H1 (cell line): ENCODE results near the gene FAM193A. TPM values are rescaled to one million over a fixed set of nuclear protein-coding genes. Genes with fewer than 3 reads are reported as not detected.

Experiments
- ASH2L ChIP-seq: fragments of 200-600, 300-600 bp; sonication (generic); IDR thresholded peaks from one replicate; pipeline ENCODE4 v1.7.1; 2017; ENCODE audit warnings: low read length
- CEBPB ChIP-seq: IDR thresholded peaks from 2 replicates; pipeline ENCODE4 v1.6.1; 2012; ENCODE audit warnings: low read depth, low read length
- EZH2 ChIP-seq: fragments of 200-600 bp; sonication (generic); IDR thresholded peaks from 2 replicates; pipeline ENCODE4 v1.7.1; 2012; ENCODE audit warnings: low read depth, mild to moderate bottlenecking, moderate library complexity, low read length, inconsistent platforms; ENCODE audit not compliant: severe bottlenecking
- GABPA ChIP-seq: IDR thresholded peaks from 2 replicates; pipeline ENCODE4 v1.6.1; 2011; ENCODE audit warnings: mild to moderate bottlenecking, low read length, moderate library complexity, borderline replicate concordance; ENCODE audit not compliant: insufficient read depth
- GTF2F1 ChIP-seq: IDR thresholded peaks from 2 replicates; pipeline ENCODE4 v1.6.1; 2012; ENCODE audit warnings: low read depth, low read length, improper control_type of control experiment, borderline replicate concordance
- KDM4A ChIP-seq: IDR thresholded peaks from one replicate; pipeline ENCODE4 v1.7.1; 2012; ENCODE audit warnings: low read depth, mild to moderate bottlenecking, moderate library complexity, low read length, inconsistent platforms; ENCODE audit not compliant: severe bottlenecking
- RAD21 ChIP-seq, 2 experiments: IDR thresholded peaks in 1 of 2; conservative IDR thresholded peaks in 1 of 2; 2 replicates each; pipeline ENCODE4 v1.6.1; 2011; ENCODE audit warnings: low read depth in 2 of 2, low read length in 2 of 2, improper control_type of control experiment in 1 of 2, inconsistent platforms in 1 of 2, mild to moderate bottlenecking in 1 of 2, moderate library complexity in 1 of 2
- RNF2 ChIP-seq: fragments of 200-900, 300-1000 bp; sonication (generic); IDR thresholded peaks from 2 replicates; pipeline ENCODE4 v1.7.1; 2016; ENCODE audit warnings: borderline replicate concordance, low read depth, mild to moderate bottlenecking, antibody characterized with exemption, low read length; ENCODE audit not compliant: poor library complexity, severe bottlenecking; ENCODE audit errors: missing control alignments
- RXRA ChIP-seq: IDR thresholded peaks from 2 replicates; pipeline ENCODE4 v1.6.1; 2011; ENCODE audit warnings: low read depth, mild to moderate bottlenecking, low read length, moderate library complexity; ENCODE audit not compliant: insufficient read depth
- TAF1 ChIP-seq: IDR thresholded peaks from 2 replicates; pipeline ENCODE4 v1.6.1; 2011; ENCODE audit warnings: mild to moderate bottlenecking, low read depth, low read length
- polyA plus RNA-seq, 7 experiments: library from polyadenylated mRNA; depleted of rRNA in 3 of 7; stranded (reverse) in 5 of 7; unstranded in 2 of 7; fragments of >200 nt in 5 of 7; fragments of 200-250 nt in 2 of 7; gene quantifications; 1 replicate in 5 of 7; 2 replicates in 1 of 7; 4 replicates in 1 of 7; pipeline versions ENCODE4 v1.2.1 to v1.2.3, GENCODE V29; 2011 to 2013; ENCODE audit warnings: missing spikeins in 2 of 7, mixed read lengths in 2 of 7
- total RNA-seq: library from RNA; stranded (reverse); fragmentation: NEBNext Ultra II Directional; extraction: Animal tissue kit (Norgen Biotek cat#: 25700); gene quantifications from 2 replicates; pipeline ENCODE4 v1.2.1, GENCODE V29; 2021
- TF ChIP-seq, protein P1 (sequence below), 3 experiments: IDR thresholded peaks; 1 replicate in 2 of 3; 2 replicates in 1 of 3; pipeline versions ENCODE4 v1.5.1 to v1.6.1; 2011; ENCODE audit warnings: low read length in 3 of 3, mild to moderate bottlenecking in 3 of 3, inconsistent platforms in 2 of 3, low read depth in 1 of 3, moderate library complexity in 1 of 3; ENCODE audit not compliant: insufficient read depth in 1 of 3; ENCODE audit errors: control extremely low read depth in 1 of 3

The FAM193A gene
- total and polyA plus RNA-seq, 2 of the 8 experiments (the other 6 are each of a cell fraction or from before 2014, with no cell fraction given): 8.7 to 26.2 TPM

DNA sequence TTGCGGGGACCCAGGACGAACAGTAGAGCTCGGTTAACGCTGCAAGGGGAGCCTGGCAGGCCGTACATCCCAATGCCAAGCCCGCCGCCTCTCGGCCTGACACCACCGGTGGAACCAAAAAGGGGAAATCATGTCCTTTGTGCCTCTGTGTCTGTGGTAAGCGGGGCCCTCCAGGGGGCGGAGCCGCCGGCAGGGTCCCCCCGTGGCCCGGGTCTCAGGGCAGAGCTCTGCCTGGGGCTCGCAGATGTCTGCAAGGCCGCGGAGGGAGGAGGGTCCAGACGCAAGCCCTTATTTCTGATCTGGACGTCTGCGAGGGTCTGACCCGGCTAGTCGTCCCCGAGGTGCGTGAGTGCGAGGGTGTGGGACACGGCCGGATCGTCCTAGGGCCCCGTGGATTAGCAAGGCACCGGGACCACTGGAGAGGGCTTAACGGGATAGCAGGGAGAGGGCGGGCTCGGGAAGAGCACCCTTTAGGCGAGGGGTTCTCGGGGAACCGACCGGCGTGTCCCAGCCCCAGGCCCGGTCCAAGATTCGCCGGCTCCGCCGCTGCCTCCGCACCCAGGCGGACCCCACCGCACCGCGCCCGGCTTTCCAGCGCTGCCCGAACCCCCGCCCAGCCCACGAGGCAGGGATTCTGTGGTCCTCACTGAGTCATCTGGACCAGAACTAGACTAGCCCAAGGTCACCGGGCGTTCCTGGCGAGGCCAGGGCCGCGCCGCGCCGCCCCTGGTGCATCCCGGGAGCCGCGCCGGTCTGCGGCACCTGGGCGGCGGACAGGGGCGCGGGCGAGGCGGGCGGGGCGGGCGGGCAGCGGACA is 863 bp upstream of the FAM193A start (continued):
- TF ChIP-seq TAF1 (peak; percentile 40; the same call in 1 of the 2 replicates), CEBPB (no peak), GTF2F1 (no peak), RNF2 (no peak), RXRA (no peak), GABPA (no peak; the same call in 1 of the 2 replicates), ASH2L (peak; percentile 41), KDM4A (peak; percentile 79), RAD21 (IDR thresholded peaks at IDR 0.05 in 1 of 2, conservative IDR thresholded peaks at IDR 0.05 in 1 of 2; ENCODE audit: low read depth in 2 of 2, low read length in 2 of 2) (peak; percentile 21 to 42; a peak in 3 of 4 replicates), EZH2 (no peak)
- TF ChIP-seq, protein P1, sequence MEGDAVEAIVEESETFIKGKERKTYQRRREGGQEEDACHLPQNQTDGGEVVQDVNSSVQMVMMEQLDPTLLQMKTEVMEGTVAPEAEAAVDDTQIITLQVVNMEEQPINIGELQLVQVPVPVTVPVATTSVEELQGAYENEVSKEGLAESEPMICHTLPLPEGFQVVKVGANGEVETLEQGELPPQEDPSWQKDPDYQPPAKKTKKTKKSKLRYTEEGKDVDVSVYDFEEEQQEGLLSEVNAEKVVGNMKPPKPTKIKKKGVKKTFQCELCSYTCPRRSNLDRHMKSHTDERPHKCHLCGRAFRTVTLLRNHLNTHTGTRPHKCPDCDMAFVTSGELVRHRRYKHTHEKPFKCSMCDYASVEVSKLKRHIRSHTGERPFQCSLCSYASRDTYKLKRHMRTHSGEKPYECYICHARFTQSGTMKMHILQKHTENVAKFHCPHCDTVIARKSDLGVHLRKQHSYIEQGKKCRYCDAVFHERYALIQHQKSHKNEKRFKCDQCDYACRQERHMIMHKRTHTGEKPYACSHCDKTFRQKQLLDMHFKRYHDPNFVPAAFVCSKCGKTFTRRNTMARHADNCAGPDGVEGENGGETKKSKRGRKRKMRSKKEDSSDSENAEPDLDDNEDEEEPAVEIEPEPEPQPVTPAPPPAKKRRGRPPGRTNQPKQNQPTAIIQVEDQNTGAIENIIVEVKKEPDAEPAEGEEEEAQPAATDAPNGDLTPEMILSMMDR (IDR thresholded peaks at IDR 0.05; ENCODE audit: control extremely low read depth in 1 of 3, insufficient read depth in 1 of 3, low read depth in 1 of 3, low read length in 3 of 3): peak; percentile 2 to 14 (median 4); a peak in 3 of 4 replicates
